CD4-positive, alpha-beta T cell treated with Interleukin-10 for 1 hour (primary cell): ENCODE data around the gene GLIPR1.
A peak's percentile ranks its signal among the peaks of the same experiment; 100 is the strongest.
"Not testable (repeated sequence)": the region's sequence is repeated elsewhere in the genome, so short reads cannot be mapped to it uniquely, and the experiment has no call there.

ENCODE experiments used
- DNase-seq: peaks from one replicate; pipeline ENCODE4 v3.0.0-alpha.2; 2020

Gene GLIPR1

GRCh38 chr12:75476071-75476470, 4.5 kb upstream of the GLIPR1 start:
- DNase-seq: no peak

GRCh38 chr12:75477137-75477536, 3.4 kb upstream of the GLIPR1 start:
- DNase-seq: no peak

- DNase-seq: peak; percentile 73
These were observed 2.3 kb upstream of the GLIPR1 start for GRCh38 chr12:75478116-75478794.

GRCh38 chr12:75479963-75480461, 543 bp upstream of the GLIPR1 start:
- DNase-seq: peak; percentile 51

- no peak for DNase-seq
These were observed 604 bp downstream of the GLIPR1 start for GRCh38 chr12:75481013-75481705.

- DNase-seq: peak; percentile 44
These were observed 1.2 kb downstream of the GLIPR1 start for GRCh38 chr12:75481774-75482173.

- peak; percentile 70 for DNase-seq
These were observed 2.1 kb downstream of the GLIPR1 start for GRCh38 chr12:75482646-75483045.

GRCh38 chr12:75483431-75483830, 2.9 kb downstream of the GLIPR1 start:
- DNase-seq: no peak

- DNase-seq: not testable (repeated sequence)
These were observed 3.9 kb downstream of the GLIPR1 start for GRCh38 chr12:75484450-75484849.

- no peak for DNase-seq
These were observed 6.8 kb downstream of the GLIPR1 start for GRCh38 chr12:75487308-75487707.

- peak; percentile 30 for DNase-seq
These were observed 8.0 kb downstream of the GLIPR1 start for GRCh38 chr12:75488553-75488952.

- no peak for DNase-seq
These were observed 8.6 kb downstream of the GLIPR1 start for GRCh38 chr12:75489187-75489586.

- DNase-seq: no peak
These were observed 9.2 kb downstream of the GLIPR1 start for GRCh38 chr12:75489613-75490210.

GRCh38 chr12:75491169-75491568, 10.6 kb downstream of the GLIPR1 start:
- DNase-seq: no peak

- DNase-seq: no peak
These were observed 22.9 kb downstream of the GLIPR1 start for GRCh38 chr12:75503459-75503858.

GRCh38 chr12:75503866-75504265, 23.3 kb downstream of the GLIPR1 start:
- DNase-seq: no peak

- peak; percentile 53 for DNase-seq
These were observed 25.3 kb downstream of the GLIPR1 start for GRCh38 chr12:75505706-75506312.

GRCh38 chr12:75507086-75507485, 26.5 kb downstream of the GLIPR1 start:
- DNase-seq: no peak

- DNase-seq: no peak
These were observed 27.6 kb downstream of the GLIPR1 start for GRCh38 chr12:75508159-75508558.

- no peak for DNase-seq
These were observed 29.1 kb downstream of the GLIPR1 start for GRCh38 chr12:75509621-75510020.

GRCh38 chr12:75511116-75512048, 30.8 kb downstream of the GLIPR1 start, which contains the start of gene KRR1:
Gene KRR1 (minus strand): TSS chr12:75511609. CDS start chr12:75511597, 12 bp downstream.
- DNase-seq: peak; percentile 94

- not testable (repeated sequence) for DNase-seq
These were observed 40.7 kb downstream of the GLIPR1 start for GRCh38 chr12:75521224-75521623.
